HG03378 (cell line): ENCODE measurements around the gene HMCN2.

Experiments used
- ATAC-seq: cut with Tn5 transposase; IDR thresholded peaks from one replicate; pipeline ENCODE4 v1.9.1; 2021; ENCODE audit warnings: mild to moderate bottlenecking, moderate library complexity; ENCODE audit not compliant: unreplicated experiment

The HMCN2 gene

DNA sequence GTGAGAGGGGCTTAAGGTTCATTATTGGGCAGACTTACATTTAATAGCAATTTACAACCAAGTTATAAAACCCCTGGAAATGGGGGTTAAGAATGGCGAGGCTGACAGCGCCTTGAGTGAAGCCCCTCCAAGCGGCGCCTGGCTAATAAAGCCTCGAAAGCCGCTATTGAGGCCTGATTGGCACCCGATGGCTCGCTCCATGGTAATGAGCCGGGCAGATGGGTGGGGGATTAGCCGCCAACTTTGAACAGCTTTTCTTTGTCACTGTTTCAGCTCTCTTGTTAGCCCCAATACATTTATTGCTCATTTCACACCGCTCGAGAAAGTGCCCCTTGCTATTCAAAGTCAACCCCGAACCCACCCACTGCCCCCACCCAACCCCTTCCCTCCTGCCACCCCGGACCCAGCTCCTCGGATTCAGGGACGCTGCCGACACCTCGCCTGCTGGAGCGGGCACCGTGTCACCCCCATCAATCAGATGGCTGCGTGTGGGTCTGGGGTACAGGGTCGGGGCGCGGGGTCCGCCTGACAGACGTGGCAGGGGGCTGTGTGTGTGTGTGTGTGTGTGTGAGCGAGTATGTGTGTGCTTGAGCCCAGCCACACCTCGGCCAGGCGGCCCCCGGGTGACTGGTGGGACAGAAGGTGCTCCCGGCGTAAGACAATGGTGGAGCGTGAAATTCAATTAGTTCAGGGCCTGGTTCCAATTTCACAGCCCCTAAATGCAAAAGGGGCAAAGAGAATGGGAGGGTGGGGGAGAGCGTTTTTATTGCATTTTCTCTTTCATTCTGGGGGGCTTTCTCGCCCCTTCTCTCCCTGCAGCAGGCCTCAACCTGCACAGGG is 213.4 kb downstream of the HMCN2 start:
- no peak for ATAC-seq

DNA sequence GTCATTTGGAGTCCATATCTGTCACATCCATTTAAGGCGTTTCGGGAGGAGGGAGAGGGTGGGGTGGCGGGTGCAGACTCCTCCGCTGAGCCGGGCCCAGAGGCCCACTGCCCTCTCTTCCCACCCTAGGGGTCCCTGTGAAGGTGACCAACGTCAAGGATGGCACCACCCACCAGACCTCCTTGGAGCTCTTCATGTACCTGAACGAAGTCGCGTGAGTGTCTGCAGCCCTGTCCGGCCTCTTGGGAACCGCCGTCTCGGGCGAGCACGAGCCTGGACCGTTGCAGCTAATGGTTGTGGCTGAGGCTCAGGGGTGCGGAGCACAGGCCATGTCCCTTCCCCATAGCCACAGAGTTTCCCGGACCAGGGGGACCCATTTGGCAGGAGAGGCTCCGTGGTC is 214.0 kb downstream of the HMCN2 start:
- no peak for ATAC-seq

DNA sequence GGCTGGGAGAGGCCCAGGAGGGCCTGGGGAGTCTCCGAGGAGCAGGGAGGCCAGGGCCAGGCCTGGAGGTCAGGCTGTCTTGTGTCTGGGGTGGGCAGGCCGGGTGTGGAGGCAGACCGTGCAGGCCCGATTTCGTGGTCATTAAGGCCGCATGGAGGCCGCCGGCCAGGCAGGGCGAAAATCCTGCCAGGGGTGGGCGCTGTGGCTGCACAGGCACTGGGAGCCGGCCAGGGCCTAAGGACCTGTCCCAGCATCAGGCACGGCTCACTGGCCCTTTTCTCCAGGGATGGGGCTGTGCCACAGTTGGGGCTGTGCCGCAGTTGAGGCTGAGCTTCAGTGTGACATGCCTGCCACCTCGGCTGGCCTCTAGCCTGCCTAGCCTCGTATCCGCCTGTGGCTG is 215.1 kb downstream of the HMCN2 start:
- no peak for ATAC-seq

- ATAC-seq = no peak
These were observed 216.9 kb downstream of the HMCN2 start for GRCh38 chr9:130482463-130482862.

GRCh38 chr9:130483371-130483971 is 217.9 kb downstream of the HMCN2 start:
- ATAC-seq = no peak
